CD4-positive, alpha-beta T cell treated with Interleukin-15 for 4 hours (primary cell): Measurements from ENCODE around the gene CRIP3.
"Not testable (repeated sequence)": the region's sequence is repeated elsewhere in the genome, so short reads cannot be mapped to it uniquely, and the experiment has no call there.

Experiments used
- DNase-seq: peaks from one replicate; pipeline ENCODE4 v3.0.0-alpha.2; 2020; ENCODE audit warnings: low spot score

CRIP3 gene, protein sequence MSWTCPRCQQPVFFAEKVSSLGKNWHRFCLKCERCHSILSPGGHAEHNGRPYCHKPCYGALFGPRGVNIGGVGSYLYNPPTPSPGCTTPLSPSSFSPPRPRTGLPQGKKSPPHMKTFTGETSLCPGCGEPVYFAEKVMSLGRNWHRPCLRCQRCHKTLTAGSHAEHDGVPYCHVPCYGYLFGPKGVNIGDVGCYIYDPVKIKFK

DNA sequence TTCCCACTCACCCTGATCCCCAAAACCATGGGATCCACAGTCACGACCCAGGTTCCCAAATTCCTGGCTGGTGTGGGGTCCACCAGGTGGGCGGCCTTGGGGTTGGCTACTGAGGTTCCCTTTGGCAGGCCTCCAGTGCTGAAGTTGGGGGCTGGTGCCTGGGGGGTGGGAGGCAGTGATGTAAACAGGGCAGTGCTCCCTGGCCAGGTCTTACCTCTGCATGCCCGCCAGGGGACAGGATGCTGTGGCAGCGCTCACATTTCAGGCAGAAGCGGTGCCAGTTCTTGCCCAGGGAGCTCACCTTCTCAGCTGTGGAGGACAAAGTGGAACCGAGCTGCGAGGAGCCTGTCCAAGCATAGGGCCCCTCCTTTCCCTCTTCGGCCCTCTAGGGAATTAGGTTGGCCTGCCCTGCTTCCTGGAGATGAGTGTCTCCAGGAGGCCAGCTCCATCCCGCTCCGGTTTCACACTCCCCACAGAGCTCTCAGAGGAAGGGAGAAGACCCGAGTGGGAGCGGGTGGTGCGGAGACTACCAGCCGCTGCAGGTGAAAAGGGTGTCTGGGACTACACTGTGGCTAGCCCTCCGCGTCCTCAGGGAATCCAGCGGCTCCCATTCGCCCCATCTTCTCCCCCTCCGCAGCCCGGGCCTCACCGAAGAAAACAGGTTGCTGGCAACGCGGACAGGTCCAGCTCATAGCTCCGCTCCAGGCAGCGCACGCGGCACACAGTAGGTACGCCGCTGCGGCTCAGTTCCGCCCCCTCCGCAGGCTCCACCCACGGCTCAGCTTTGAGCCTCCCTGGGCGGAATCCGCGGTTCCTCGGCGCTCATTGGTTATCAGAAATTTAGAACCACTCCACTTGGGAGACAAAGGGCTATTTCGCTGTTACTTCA, at the start of gene CRIP3:
Gene CRIP3, minus strand, starts transcription at position 726 of the 889 bp plus-strand sequence. Its CDS starts 34 bp downstream, at position 692.
- peak; percentile 35 for DNase-seq

DNA sequence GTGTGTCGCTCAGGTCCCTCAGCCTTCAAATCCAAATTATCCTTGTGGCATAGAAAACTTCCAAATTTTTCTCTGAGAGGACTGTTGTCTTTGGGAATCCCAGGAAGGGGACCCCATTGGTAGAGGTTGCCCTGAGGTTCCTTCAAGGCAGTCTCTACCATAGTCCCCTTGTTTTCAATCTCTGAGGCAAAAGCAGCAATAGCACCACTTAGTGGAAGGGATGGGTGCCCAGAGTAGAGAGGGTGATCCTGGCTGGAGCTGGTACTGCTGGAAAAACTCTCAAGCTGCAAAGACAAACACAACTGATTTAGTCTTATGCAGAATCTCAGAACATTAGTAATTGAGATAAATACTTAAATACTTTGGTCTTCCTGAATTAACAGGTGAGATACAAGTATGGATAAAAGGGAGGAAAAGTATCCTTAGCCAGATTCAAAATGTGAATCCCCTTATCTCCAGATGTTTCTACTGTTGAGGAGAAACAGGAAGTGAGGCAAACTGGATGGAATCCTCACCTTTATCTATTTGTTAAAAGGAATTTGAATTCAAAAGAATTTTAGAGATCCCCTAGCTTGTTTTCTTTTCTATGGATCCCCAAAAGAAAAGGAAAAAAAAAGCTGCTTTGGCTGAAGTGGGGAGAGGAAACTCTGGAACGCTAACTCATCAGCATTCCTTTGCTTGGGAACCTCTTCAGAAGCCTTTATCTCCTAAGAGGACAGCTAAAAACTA, 47.4 kb upstream of the CRIP3 start:
- no peak for DNase-seq

DNA sequence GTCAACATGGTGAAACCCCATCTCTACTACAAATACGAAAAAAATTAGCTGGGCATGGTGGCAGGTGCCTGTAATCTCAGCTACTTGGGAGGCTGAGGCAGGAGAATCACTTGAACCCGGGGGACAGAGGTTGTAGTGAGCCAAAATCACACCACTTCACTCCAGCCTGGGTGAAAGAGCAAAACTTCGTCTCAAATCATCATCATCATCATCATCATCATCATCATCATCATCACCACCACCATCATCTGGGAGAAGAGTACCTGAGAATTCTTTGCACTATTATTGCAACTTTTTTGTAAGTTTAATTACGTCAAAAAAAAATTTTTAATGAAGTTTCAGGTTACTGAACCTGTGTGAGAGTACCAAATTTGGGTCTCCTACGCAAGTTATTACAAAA, 43.3 kb upstream of the CRIP3 start:
- not testable (repeated sequence) for DNase-seq

DNA sequence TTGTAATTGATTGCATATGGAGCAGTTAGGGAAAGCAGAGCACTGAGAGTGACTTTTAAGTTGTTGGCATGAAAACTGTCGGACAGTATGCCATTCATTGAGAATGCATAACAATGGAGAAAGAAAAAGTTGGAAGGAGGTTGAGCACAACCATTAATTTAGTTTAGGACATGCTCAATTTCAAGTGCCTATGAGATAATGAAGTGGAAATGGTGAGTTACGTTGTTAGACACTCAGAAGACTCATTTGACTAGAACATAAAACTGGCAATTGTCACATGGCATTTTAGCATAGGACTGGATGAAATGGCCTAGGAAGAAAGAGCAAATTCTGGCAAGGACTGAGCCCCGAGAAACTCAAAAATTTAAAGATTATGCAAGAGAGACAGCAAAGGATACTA, 38.8 kb upstream of the CRIP3 start:
- DNase-seq: no peak

DNA sequence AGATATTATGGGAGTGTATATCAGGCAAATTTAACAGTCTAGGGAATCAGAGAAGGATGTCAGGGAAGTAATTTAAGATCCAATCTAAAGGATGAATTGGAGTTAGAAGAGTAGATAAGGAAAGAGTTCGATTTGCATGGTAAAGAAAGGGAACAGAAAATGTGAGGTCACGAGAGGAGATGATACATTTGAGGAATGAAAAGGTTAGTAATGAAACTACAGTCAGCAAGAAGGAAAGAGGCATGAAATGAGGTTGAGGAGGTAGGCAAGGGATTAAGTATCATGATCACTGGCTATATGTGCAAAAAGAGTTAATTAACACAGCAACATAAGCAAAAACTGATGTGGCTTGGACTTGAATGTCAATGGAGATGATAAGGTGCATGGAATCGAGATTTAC, 38.4 kb upstream of the CRIP3 start:
- no peak for DNase-seq

DNA sequence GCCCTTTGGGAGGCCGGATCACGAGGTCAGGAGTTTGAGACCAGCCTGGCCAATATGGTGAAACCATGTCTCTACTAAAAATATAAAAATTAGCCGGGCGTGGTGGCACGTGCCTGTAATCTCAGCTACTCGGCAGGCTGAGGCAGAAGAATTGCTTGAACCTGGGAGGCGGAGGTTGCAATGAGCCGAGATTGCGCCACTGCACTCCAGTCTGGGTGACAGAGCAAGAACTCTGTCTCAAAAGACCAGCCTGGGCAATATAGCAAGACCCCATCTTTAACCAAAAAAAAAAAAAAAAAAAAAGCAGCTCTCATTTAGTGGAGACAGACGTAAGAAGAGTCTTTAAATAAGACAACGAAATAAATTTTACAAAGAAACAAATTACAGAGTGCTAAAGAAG, 37.6 kb upstream of the CRIP3 start:
- not testable (repeated sequence) for DNase-seq

DNA sequence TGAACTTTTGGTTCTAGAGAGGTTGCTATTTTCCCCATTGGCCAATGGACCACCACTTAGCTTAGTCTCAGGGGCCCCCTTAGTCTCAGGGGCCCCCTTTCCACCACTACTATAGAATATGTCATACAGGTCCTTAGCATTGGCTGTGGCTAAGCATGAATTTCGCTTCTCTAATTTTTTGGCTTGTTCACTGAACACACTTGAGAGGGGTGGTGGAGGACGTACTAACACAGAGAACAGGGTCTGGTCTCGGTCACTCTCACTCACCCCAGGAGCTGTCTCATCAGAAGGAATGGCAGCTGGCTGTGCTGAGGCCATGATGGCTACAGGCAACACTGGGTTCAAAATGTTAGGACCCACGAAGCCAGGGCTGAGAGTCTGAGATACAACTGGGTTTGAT, 30.5 kb upstream of the CRIP3 start:
- no peak for DNase-seq

DNA sequence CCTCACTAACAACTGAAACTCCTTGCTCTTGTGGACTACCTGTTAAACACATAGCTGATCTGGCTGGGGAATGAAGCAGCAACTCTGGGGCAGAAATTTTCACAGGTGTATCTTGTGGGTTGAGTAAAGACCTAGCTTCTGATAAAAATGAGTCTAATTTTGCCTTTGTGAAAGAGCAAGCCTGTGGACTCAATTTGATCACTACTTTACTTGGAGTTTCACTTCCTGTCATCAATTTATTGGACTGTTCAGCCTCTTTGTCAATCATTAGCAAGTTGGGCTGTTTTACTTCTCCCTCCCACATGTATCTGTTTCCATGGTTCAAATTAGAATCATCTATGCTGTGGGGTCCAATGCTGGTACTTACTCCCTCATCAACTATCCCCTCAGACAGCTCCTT, 29.6 kb upstream of the CRIP3 start:
- no peak for DNase-seq

DNA sequence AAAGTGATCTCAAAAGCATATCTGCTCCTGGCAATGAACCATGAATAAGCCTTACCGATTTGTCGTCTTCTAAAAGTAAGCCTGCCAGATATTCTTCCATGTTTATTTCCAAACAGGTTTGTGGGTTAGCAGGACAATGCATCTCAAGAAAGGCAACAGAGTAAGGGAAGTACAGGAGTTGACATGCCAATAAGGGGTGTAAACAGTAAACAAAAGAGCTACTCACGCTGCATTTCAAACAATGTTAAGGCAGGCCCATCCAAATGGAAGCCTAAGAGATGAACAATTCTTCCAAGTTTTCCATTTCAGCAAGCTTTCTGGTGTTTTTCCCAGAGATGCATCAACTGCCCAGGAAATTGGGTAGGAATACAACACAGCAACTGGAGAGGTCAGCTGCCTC, 27.8 kb upstream of the CRIP3 start:
- DNase-seq: no peak

DNA sequence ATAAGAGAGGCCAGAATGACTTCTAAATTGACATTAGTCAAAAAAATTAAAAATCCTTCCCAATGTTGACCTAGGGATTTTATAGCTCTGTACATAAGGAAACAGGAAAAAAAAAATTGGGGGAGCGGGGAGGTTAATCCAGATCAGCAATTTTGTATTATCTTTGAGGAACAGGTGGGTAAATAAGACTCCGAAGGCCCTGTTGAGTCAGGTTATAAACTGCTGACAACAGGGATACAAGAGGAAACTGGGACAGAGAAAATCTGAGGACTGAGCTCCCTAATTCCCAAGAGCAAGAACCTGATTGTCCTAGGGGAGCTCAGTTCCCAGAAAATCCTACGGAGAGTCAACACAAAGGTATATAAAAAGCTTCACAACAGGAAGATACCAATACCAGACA, 26.8 kb upstream of the CRIP3 start:
- DNase-seq: no peak

DNA sequence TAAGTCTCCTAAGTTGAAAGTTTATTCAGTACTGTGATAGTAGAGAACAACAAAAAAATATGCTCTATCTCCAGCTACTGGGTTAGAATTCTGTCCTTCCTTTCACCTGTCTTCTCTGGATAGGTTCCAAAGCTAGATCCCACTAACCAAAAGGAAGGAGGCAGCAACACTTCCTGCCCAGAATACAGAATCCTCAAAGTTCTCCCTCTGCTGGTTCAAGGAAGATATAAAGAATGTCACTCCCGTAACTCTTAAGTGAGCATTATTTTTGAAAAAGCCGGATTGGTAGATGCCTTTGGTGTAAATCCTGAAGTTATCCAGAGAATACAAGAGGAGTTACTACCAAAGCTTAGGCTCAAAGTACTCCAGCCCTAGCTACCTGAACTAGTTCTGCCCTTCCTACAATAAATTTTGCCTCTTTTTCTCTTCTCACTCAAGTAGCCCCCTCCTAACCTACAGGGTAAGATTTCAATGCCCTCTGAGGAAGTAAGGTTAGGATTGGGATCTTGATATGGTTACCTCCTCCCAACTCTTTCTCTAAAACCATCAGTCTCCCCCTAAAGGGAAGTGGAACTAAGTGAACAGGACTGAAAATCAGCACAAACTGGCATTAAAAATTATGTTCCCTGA, 26.0 kb upstream of the CRIP3 start:
- DNase-seq: peak; percentile 14

DNA sequence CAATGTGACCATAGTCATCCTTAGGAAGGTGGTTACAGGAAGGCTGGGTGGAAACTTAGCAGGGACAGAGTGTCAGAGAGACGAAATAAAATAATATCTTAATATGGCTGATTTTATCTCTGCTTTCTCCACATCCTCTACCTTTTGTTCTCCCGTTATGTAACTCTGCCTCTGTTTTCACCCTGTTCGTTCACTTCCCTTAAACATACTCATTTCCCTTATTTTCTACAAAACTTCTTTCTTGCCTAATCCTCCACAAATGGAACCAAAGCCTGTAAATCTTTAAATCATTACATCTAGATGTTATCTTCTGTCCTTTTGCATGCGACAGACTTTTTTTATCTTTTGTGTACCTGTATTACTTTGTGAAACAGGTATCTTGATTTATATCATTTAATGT, 23.3 kb upstream of the CRIP3 start:
- no peak for DNase-seq

DNA sequence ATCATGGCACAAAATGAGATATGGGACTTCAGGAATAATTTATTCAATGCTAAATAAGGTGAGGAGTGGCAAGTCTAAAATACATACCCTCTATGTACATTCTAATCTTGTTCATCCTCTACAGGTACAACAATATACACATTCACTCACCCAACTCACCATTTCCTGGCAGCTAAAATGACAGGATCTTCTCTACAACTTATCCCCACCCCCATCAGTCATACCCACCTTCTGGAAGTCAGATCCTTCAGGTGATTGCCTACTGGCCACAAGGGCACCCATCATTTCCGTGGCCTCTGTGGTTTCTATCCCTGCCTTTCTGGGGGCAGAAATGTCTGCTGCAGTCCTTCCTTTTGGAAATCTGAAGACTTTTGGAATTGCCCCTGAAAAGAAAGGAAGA, 22.8 kb upstream of the CRIP3 start:
- DNase-seq: no peak

DNA sequence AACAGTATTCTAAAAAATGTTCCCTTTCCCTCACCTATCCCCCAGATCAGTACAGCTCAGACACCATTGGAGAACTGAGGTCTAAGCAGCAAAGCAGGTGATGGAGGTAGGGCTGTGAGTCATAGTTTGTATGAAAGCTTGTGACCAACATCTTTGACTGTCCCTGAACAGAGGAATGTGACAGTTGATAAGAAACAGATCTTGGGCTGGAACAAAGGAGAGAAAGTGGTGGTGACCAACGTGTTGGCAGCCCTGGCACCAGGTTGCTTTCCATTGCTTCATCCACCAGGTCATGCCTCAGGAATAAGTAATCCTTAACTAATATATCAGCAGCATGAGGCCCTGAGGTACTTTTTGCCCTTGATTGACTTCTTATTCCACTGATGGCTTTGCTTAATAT, 19.9 kb upstream of the CRIP3 start:
- no peak for DNase-seq

DNA sequence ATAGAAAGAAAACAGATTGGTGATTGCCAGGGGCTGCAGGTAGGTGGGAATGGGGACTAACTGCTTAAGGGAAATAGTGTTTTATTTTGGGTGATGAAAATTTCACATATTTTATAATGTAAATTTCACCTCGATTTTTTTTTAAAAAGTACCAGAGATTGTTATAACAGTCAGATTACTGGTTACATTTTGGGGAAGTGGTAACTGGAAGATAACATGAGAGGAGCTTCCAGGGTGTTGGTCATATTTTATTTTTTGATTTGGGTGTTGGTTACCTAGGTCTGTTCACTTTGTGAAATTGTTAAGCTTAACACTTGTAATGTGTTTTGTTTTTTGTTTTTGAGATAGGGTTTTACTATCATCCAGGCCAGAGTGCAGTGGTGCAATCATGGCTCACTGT, 17.2 kb upstream of the CRIP3 start:
- no peak for DNase-seq

DNA sequence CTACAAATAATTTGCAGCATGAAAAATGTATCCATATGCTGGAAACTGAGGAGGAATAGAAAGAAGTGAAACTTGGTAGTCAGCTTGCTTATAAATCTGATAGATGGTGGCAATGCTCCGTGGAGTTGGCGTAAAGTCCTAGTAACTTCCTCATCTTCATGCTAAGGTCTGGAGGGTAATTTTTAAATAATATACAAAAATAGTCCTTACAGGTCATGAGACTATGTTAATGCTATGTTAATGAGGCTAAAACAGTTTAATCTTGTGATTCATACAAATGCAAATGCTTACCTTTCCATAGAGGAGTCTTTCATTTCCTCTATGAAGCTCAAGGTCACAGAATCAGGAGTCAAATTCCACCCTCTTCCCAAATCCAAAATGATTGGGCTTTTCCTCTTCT, 9.4 kb upstream of the CRIP3 start:
- DNase-seq: no peak

DNA sequence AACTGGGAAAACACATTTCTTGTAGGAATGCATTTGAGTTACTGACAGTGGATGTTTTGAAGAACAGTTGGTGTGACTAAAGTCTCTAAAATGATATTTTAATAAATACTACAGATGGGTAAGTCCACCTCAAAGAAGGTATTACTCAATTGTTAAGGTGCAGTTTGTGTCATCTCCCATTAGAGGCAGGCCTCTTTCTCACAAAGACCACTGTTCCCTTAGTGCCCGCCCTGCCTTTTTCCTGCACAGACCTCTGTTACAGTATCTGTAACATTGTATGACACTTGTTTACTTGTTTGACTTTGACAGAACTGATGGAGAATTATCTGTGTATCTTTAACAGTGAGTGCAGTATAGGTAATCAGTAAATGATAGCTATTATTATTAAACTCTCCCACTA, 5.2 kb upstream of the CRIP3 start:
- no peak for DNase-seq

DNA sequence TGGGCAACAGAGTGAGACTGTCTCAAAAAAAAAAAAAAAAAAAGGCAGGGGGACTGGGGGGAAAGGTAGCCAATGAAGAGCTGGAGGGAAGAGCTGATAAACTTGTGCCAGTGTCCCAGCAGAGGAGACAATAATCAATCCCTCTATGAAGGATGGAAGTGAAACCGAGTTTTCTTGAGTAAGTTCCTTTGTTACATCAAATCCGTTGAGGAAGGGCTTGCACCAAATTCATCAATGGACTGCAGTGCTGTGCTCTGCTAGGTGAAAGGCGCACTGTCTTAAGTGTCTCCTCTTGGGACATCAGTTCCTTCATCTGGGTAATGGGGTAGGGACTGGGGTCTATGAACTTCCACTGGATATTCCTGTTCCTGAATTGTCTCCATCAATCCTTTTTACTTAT, 3.0 kb upstream of the CRIP3 start:
- no peak for DNase-seq

DNA sequence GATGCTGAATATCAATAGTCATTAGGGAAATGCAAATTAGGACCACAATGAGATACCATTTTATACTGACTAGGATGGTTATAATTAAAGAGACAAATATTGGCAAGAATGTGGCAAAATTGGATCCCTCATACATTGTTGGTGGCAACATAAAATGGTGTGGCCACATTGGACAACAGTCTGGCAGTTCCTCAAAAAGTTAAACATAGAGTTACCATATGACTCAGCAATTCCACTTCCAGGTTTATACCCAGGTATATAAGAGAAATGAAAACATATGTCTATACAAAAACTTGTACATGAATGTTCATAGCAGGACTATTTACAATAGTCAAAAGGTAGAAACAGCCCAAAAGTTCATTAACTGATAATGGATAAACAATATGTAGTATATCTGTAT, 2.0 kb upstream of the CRIP3 start:
- no peak for DNase-seq

DNA sequence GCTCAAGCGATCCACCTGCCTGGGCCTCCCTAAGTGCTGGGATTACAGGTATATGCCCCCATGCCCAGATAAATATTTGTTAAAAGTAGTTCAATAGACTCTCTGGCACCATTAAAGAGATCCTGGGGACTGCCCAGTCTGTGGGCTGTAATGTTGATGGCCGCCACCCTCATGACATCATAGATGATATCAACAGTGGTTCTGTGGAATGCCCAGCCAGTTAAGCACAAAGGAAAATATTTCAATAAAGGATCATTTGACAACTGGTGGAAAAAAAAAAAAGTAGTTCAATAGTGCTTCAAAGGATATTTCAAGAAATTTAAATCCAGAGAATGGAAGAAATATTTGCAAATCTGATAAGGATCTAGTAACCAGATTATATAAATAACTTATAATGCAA, 1.5 kb upstream of the CRIP3 start:
- DNase-seq: no peak

DNA sequence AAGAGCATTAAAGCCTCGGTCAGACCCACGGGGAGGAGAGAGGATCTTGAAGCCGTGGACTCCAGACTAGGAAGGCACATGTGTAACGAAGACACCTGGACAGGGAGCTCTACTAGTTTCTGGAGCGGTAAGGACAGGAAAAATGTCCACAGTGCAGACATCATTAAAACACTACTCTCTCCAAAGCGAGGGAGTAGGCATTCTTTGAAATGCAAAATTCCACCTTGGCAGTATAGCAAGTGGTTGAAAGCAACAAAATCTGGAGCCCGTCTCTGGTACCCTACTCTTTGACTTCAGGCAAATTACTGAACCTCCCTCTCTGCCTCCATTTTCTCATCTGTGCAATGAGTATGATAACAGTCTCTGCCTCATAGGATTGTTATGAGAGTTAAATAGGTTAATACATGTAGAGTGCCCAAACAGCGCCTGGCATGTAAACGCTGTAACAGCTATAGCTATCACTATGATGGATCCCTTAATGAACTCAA, 408 bp upstream of the CRIP3 start:
- DNase-seq: no peak

DNA sequence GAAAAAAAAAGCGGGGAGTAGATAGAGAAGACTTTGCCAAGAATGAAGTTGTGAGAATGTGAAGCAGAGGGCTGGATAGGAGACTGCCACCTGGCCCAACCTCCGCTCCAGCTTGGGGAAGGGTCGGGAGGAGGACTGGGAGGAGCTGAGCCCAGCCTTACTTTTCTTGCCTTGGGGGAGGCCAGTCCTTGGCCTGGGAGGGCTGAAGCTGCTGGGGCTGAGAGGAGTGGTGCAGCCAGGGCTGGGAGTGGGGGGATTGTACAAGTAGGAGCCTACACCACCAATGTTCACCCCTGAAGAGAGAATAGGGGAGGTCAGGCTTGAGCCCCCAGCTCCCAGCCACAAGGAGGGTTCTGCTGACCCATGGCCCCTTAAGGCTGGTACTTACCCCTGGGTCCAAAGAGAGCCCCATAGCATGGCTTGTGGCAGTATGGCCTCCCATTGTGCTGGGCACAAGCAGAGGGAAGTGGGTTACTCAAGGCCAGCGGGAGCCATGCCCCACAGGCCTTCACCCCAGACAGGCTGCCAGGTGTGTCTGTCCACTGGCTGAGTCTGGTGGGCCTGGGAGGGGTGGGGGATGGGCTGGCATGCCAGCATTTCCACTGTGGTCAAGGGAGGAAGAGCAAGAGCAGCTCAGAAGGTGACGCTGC, 1.1 kb downstream of the CRIP3 start:
- DNase-seq: no peak
